ENCODE results near the gene ADIPOR2.

Gene ADIPOR2

DNA sequence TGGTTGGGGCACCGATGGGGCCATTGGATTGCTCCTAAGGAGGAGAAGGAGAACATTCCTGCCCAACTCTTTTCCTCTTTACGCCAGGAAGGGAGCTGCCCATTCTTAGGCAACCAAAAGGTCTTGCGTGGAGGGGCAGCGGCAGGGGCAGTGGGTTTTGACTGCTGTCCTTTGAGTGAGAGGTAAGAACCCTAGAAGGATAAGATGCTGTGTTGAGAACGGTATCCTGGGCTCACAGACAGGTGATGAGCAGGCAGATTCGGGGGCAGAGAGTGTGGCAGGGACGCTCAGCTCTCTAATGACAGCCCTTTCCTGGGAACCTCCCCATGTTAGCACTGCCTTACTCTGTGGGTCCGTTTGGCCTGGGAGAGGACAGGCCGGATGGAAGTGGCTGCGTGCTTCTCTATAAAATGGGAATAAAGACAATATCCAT lies 142.7 kb downstream of the ADIPOR2 start:
- H3K4me3 ChIP-seq (ENCODE audit: low read depth in 1 of 2, low read length in 2 of 2) = no peak overlapping the region
- H3K9me3 ChIP-seq (ENCODE audit: insufficient read depth, low read length, severe bottlenecking) = no peaks in the 10 kb centered on the region
- no peaks in the 10 kb centered on the region for H3K27me3 ChIP-seq (ENCODE audit: insufficient read depth, low read length, poor library complexity)
- TF ChIP-seq EZH2 (IDR thresholded peaks at IDR 0.05; ENCODE audit: borderline replicate concordance, low read depth, low read length, severe bottlenecking) = no peak
- TF ChIP-seq, protein P1, sequence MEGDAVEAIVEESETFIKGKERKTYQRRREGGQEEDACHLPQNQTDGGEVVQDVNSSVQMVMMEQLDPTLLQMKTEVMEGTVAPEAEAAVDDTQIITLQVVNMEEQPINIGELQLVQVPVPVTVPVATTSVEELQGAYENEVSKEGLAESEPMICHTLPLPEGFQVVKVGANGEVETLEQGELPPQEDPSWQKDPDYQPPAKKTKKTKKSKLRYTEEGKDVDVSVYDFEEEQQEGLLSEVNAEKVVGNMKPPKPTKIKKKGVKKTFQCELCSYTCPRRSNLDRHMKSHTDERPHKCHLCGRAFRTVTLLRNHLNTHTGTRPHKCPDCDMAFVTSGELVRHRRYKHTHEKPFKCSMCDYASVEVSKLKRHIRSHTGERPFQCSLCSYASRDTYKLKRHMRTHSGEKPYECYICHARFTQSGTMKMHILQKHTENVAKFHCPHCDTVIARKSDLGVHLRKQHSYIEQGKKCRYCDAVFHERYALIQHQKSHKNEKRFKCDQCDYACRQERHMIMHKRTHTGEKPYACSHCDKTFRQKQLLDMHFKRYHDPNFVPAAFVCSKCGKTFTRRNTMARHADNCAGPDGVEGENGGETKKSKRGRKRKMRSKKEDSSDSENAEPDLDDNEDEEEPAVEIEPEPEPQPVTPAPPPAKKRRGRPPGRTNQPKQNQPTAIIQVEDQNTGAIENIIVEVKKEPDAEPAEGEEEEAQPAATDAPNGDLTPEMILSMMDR (IDR thresholded peaks at IDR 0.05; ENCODE audit: borderline replicate concordance, extremely low read depth, low read length, poor library complexity, severe bottlenecking) = no peak
- no peaks in the 10 kb centered on the region for H3K4me1 ChIP-seq (ENCODE audit: insufficient read depth, low read length)
- no peak overlapping the region for H3K9ac ChIP-seq (ENCODE audit: low read depth, low read length)
- ATAC-seq (ENCODE audit: insufficient read depth, low read depth) (no peak), DNase-seq (no peak)
- H3K79me2 ChIP-seq (ENCODE audit: insufficient read depth, low read length) = no peaks in the 10 kb centered on the region
- no peak overlapping the region for H2AFZ ChIP-seq (ENCODE audit: low read depth, low read length)
- H3K27ac ChIP-seq (ENCODE audit: low read length) = no peak overlapping the region
- H3K36me3 ChIP-seq (ENCODE audit: insufficient read depth, low read length) = no peaks in the 10 kb centered on the region
- no peak overlapping the region for H3K4me2 ChIP-seq (ENCODE audit: insufficient read depth, low read length)
- peaks cover 4% of the 10 kb centered on the region; the same call in 1 of the 2 replicates for H4K20me1 ChIP-seq (ENCODE audit: insufficient read depth, low read length)

DNA sequence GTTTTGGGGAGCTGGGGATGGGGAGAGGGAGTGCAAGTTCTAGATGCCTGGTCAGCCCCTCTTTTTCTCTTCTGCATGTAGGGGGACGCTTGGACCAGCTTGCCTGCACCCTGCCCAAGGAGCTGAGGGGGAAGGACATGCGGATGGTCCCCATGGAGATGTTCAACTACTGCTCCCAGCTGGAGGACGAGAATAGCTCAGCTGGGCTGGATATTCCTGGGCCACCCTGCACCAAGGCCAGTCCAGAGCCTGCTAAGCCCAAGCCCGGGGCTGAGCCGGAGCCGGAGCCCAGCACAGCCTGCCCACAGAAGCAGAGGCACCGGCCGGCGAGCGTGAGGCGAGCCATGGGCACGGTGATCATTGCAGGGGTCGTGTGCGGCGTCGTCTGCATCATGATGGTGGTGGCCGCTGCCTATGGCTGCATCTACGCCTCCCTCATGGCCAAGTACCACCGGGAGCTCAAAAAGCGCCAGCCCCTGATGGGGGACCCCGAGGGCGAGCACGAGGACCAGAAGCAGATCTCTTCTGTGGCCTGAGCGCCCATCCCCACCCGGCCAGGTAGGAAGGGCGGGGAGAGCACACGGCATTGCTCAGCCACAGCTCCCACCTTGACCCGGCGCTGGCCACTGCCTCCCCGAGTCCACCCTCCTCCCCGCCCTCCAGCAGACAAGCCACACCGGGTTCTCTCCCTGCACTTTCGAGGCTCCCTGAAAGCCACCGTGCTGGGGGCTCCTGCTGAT lies 143.5 kb downstream of the ADIPOR2 start:
- Histone ChIP-seq H3K4me3 (ENCODE audit: low read depth in 1 of 2, low read length in 2 of 2) (no peak overlapping the region), H4K20me1 (ENCODE audit: insufficient read depth, low read length) (peaks cover 4% of the 10 kb centered on the region; the same call in 1 of the 2 replicates), H2AFZ (ENCODE audit: low read depth, low read length) (no peak overlapping the region), H3K9me3 (ENCODE audit: insufficient read depth, low read length, severe bottlenecking) (no peaks in the 10 kb centered on the region), H3K4me1 (ENCODE audit: insufficient read depth, low read length) (no peaks in the 10 kb centered on the region), H3K27me3 (ENCODE audit: insufficient read depth, low read length, poor library complexity) (no peaks in the 10 kb centered on the region), H3K4me2 (ENCODE audit: insufficient read depth, low read length) (no peak overlapping the region), H3K36me3 (ENCODE audit: insufficient read depth, low read length) (no peaks in the 10 kb centered on the region), H3K27ac (ENCODE audit: low read length) (no peak overlapping the region), H3K9ac (ENCODE audit: low read depth, low read length) (no peak overlapping the region), H3K79me2 (ENCODE audit: insufficient read depth, low read length) (no peaks in the 10 kb centered on the region)
- ATAC-seq (ENCODE audit: insufficient read depth, low read depth) = no peak
- DNase-seq = no peak
- TF ChIP-seq, protein P1 (IDR thresholded peaks at IDR 0.05; ENCODE audit: borderline replicate concordance, extremely low read depth, low read length, poor library complexity, severe bottlenecking) = no peak

DNA sequence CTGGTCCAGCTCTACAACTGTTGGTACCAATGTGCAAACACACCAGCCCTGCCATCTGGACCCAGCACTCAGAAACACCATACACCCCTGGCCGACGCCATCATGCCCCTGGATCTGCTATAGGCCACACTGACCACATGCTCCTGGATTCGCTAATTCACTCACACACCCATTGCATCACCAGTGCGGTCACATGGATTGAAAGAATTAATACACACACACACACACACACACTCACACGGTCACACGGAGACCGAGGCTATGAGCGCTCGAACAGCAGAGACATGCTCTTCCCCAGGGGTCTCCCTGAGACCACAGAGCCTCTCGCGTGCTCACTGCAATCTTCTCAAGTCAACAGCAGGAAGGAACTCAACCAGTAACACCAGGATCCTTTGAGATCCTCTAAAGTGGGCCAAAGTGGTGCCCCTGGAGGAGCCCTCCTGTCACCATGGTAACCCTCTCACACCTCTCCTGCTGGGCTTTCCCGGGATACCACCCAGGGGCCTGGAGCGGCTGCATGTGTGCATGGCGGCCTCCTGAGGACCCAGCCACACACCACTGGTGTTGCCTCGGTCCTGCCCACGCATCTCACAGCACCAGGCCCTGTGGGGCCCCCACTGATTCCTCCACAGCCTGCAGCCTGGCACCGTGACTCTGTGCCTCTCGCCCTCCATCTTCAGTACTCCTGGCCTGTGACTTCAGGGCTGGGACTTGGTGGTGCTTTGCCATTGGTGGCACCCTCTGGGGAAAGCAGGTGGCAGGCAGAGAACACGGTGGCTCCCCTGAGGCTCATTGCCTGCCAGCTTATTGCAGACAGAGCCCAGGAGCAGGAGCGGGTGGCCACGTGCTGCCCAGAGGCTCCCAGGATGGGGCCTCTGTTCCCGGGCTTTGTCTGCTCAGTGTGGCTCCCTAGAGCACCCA lies 144.6 kb downstream of the ADIPOR2 start:
- Histone ChIP-seq H3K9me3 (ENCODE audit: insufficient read depth, low read length, severe bottlenecking) (no peaks in the 10 kb centered on the region), H3K4me1 (ENCODE audit: insufficient read depth, low read length) (no peaks in the 10 kb centered on the region), H3K4me3 (ENCODE audit: low read depth in 1 of 2, low read length in 2 of 2) (no peak overlapping the region), H3K36me3 (ENCODE audit: insufficient read depth, low read length) (no peaks in the 10 kb centered on the region), H2AFZ (ENCODE audit: low read depth, low read length) (no peak overlapping the region), H3K27me3 (ENCODE audit: insufficient read depth, low read length, poor library complexity) (no peaks in the 10 kb centered on the region), H3K27ac (ENCODE audit: low read length) (no peak overlapping the region), H3K9ac (ENCODE audit: low read depth, low read length) (no peak overlapping the region), H4K20me1 (ENCODE audit: insufficient read depth, low read length) (peaks cover 4% of the 10 kb centered on the region; the same call in 1 of the 2 replicates), H3K79me2 (ENCODE audit: insufficient read depth, low read length) (no peaks in the 10 kb centered on the region), H3K4me2 (ENCODE audit: insufficient read depth, low read length) (no peak overlapping the region)
- TF ChIP-seq, protein P1 (IDR thresholded peaks at IDR 0.05; ENCODE audit: borderline replicate concordance, extremely low read depth, low read length, poor library complexity, severe bottlenecking) = no peak
- TF ChIP-seq EZH2 (IDR thresholded peaks at IDR 0.05; ENCODE audit: borderline replicate concordance, low read depth, low read length, severe bottlenecking) = no peak
- DNase-seq (no peak), ATAC-seq (ENCODE audit: insufficient read depth, low read depth) (no peak)

Measured in DND-41 (cell line).